ENCODE results near the gene PLEKHG2.
A peak's percentile ranks its signal among the peaks of the same experiment; 100 is the strongest.
"Not testable (repeated sequence)": the region's sequence is repeated elsewhere in the genome, so short reads cannot be mapped to it uniquely, and the experiment has no call there.

Gene PLEKHG2, protein sequence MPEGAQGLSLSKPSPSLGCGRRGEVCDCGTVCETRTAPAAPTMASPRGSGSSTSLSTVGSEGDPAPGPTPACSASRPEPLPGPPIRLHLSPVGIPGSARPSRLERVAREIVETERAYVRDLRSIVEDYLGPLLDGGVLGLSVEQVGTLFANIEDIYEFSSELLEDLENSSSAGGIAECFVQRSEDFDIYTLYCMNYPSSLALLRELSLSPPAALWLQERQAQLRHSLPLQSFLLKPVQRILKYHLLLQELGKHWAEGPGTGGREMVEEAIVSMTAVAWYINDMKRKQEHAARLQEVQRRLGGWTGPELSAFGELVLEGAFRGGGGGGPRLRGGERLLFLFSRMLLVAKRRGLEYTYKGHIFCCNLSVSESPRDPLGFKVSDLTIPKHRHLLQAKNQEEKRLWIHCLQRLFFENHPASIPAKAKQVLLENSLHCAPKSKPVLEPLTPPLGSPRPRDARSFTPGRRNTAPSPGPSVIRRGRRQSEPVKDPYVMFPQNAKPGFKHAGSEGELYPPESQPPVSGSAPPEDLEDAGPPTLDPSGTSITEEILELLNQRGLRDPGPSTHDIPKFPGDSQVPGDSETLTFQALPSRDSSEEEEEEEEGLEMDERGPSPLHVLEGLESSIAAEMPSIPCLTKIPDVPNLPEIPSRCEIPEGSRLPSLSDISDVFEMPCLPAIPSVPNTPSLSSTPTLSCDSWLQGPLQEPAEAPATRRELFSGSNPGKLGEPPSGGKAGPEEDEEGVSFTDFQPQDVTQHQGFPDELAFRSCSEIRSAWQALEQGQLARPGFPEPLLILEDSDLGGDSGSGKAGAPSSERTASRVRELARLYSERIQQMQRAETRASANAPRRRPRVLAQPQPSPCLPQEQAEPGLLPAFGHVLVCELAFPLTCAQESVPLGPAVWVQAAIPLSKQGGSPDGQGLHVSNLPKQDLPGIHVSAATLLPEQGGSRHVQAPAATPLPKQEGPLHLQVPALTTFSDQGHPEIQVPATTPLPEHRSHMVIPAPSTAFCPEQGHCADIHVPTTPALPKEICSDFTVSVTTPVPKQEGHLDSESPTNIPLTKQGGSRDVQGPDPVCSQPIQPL (N-terminal part only)

DNA sequence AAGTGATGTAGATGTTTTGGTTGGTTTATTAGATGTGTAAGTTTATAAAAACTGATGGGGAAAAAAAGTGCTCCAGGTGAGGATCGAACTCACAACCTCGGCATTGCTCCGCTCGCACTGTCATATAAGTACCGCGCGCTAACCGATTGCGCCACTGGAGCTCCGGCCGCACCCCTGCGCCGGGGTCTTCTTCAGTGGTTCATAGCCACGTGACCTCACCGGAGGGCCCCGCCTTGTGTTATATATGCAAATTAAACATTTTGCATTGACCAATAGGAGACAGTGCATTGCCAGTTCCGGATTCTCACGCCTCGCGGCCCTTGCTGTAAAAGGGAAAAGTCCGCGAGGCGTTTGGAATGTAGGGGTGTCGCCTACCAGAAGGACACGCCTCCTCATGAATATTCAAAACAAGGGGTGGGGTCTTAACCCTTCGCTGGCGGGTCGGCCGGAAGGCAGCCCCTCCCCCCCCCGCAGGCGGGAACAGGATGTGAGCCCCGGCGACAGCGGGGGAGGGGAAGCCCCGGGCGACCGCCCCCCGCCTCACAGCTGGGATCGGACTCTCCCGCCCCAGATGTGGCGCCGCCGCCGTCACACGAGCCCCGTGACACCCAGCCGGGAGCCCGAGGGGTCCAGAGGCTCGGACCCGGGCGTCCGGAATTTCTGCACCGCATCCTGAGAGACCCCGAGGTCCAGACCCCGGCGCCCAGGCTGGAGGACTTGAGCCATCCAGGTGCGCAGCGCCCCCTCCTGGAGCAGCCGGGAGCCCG lies at the start of gene PLEKHG2:
TSS of gene PLEKHG2 (plus strand) at position 570 of the 767 bp plus-strand sequence. CDS start 1,418 bp downstream, outside the sequence.
- peak; percentile 93 for DNase-seq (ENCODE audit: low read depth)

- DNase-seq (ENCODE audit: low read depth), result no peak
Observed at GRCh38 chr19:39362682-39363657, 49.5 kb upstream of the PLEKHG2 start.

GRCh38 chr19:39363901-39364457 lies 48.5 kb upstream of the PLEKHG2 start:
- no peak for DNase-seq (ENCODE audit: low read depth)

DNA sequence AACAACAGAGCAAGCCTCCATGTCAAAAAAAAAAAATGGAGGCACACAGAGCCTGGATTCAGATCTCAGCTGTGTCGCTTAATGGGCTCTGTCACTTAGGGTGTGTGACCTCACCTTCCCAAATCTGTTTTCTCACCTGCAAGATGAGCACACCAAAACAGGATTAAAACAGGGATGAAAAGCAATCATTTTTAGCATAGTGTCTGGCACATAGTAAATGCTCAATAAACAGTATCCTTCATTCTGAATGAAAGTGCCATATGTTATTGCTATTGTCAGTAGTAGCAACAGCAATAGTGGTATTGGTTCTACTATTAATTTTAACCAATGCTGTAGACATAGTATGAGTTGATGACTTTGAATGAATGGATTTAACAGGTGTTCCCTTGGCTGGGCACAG lies 46.9 kb upstream of the PLEKHG2 start:
- DNase-seq (ENCODE audit: low read depth), result no peak

DNA sequence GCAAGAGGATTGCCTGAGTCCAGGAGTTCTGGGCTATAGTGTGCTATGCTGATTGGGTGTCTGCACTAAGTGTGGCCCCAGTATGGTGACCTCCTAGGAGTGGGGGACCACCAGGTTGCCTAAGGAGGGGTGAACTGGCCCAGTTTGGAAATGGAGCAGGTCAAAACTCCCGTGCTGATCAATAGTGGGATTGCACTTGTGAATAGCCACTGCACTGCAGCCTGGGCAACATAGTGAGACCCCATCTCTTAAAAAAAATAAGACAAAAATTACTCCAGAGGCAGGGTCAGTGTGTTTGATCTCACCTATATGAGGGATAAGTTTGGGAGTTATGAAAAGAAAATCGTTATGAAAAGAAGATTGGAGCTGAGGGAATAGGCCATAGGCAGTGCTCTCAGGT lies 43.3 kb upstream of the PLEKHG2 start:
- DNase-seq (ENCODE audit: low read depth), result no peak

DNA sequence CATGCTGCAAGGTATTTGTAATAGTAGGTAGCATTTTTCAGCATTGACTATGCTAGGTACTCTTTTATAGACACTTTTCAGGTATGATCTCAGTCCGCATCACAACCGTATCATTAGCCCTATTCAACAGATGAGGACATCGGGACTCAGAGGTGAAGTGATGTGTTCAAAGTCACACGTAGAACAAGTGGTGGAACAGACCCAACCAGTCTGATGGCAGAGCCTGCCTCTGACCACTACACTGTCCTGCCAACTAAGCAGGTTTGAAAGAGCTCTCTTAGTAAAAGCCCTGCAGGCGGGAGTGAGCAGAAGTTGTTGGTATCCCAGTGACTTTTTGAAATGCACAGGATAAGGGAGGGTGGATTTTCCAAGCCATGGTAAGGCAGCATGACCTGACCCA lies 41.7 kb upstream of the PLEKHG2 start:
- DNase-seq (ENCODE audit: low read depth), result no peak

DNA sequence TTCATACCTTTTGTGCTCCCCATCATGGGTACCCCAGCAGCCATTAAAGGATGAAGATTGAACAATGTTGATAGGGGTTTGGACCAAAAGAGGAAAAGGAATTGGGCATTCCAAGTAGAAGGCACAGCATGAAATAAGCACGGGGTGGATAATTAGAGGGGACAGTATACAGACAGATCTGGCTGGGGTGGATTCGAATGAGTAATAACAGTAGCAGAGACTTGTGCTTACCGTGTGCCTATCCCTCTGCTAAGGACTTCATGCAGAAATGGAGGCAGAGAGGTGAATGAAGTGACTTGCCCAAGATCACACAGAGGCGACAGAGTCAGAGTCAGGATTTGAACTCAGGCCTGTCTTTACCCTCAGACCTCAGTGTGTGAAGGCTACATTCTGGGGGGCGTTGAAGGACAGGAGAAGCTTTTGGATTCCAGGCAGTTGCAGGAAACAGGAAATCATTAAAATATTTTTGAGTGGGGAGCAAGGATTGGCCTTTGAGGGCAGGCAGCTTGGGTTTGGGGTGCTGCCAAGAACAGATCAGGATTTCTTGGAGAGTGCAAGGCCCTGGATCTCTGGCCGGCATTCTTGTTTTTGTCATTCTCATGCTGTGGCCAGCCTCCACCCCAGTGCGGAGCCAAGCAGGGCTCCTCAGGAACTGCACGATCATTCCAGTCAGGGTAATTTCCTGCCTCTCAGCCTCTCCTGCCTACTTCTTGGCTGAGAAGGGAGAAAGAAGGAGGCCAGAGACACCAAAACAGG lies 40.2 kb upstream of the PLEKHG2 start:
- no peak for DNase-seq (ENCODE audit: low read depth)

DNA sequence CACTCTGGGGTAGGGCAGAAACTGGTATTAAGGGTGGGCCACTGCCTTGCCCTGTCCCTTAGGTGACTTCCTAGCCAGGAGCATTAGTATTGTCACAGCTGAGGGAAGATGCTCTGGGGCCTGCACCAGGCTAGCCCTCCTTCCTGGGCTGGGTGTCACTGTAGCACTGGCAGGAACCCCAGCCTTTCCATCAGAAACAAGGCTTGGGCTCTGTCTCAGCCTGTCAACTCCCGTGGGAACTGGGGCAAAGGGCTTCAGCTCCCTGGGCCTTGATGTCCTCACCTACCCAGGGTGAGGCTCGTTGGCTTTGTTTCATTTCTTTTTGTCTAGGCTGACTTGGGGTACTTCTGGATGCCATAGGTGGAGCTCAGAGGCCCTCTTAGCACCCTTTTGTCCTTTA lies 39.5 kb upstream of the PLEKHG2 start:
- DNase-seq (ENCODE audit: low read depth), result no peak

DNA sequence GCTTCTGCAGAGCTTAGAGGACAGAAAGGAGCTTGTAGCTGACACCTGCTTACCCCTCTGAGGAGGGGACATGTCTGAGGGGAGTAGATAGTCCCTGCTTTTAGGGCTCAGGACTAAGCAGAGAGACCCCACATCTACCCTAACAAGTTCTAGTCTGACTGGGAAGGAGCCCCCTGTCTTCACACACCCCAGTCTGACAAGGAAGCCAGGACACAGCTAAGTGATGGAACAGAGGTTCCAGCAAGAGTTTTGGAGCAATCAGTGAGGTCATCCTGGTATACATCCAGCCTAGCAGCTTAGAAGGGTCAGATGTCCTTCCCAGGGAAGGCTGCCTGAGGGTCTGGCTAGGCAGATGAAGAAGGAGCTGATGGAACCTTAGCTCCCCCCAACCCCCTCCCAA lies 36.5 kb upstream of the PLEKHG2 start:
- no peak for DNase-seq (ENCODE audit: low read depth)

DNA sequence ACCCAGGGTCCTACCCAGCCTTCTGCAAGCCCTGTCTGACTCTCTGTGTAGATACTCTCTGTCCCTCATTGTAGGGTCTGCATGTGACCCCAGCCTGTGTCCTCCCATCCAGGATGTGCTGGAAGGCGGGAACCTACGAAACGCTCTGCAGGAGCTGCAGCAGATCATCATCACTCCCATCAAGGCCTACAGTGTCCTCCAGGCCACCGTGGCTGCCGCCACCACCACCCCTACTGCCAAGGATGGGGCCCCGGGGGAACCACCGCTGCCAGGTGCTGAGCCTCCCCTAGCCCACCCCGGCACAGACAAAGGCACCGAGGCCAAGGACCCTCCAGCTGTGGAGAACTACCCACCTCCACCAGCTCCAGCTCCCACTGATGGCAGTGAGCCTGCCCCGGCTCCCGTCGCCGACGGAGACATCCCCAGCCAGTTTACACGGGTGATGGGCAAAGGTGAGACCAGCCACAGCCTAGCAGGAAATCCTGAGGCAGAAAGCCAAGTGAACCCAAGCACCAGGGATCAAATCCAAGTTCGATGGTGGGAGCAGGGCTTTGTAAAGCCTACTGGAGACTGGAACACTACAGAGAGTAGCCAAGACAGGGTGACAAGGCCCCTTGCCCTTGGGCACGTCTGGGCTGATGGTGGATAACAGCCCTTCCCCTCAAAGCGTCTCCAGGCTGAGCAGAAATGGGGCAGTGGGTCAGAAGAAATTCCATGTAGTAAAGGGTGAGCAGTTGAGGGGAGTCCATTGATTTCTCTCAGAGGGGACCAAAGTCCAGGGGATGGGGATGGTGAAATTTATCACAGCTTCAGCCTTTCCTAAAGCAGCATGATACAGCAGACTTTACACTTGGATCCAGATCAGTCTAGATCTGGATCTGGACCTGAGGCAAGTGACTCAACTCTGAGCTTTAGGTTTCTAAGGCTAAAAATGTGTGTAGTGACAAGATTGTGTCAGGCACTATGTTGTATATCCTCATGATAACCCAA lies 34.8 kb upstream of the PLEKHG2 start:
- DNase-seq (ENCODE audit: low read depth), result no peak

GRCh38 chr19:39379366-39379765 lies 33.1 kb upstream of the PLEKHG2 start:
- DNase-seq (ENCODE audit: low read depth), result not testable (repeated sequence)

GRCh38 chr19:39379865-39380396 lies 32.5 kb upstream of the PLEKHG2 start:
- DNase-seq (ENCODE audit: low read depth), result no peak

GRCh38 chr19:39380521-39381502 lies 31.7 kb upstream of the PLEKHG2 start:
- no peak for DNase-seq (ENCODE audit: low read depth)

DNA sequence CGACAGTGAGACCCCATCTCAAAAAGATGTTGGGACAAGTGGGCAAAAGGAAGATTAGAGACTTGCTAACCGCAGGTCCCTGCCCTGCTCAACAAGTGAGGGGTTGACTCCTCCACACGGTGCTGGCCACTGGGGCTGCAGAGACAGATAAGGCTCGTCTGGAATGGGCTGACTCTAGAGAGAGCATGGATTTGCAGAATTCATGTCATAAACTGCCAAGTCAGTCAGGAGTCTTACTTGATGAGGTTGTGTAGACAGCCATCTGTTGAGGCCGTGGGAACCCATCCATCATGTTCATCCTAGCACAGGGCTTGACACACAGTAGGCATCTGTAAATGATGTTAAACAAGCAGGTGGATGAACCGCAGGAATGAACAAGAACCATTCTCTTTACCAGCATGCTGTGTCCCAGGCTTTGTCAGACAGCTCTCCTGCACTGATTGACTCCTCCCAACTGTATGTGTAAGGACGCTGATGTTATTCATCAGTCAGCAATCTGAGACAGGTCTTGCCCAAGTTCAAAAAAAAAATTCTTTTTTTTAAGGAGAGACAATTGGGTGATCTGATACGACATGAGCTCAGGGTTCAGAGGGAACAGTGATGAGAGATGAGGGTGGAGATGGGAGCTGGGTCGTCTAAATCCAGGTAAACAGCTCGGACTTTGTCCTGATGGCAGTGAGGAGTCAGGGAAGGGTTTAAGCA lies 30.4 kb upstream of the PLEKHG2 start:
- DNase-seq (ENCODE audit: low read depth), result no peak

- DNase-seq (ENCODE audit: low read depth), result no peak
Observed at GRCh38 chr19:39382991-39383828, 29.3 kb upstream of the PLEKHG2 start.
